GM18526 (cell line): ENCODE data around the gene ARHGAP6.

Experiments used
- POLR2A ChIP-seq: IDR thresholded peaks from 3 replicates; pipeline ENCODE4 v1.6.1; 2011; ENCODE audit not compliant: insufficient read length; ENCODE audit errors: extremely low read depth

The ARHGAP6 gene

DNA sequence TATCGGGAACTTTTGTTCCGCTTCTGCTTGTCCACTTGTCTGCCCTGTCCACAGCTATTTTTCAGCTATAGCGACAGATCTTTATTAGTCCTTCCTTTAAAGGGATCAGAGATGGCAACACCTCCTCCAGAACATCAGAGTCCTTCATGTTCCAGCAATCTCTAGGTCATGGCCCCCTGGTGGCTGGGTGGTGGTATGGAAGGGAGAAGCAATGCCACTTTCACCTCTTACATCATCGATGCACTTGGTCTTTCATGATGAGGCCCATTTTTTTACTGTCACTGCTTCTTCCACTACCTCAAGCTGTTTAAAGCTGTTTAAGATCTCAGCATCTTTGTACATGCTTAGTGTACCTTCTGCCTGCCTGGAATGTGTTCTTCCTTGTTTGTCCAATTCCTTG is 106.7 kb downstream of the ARHGAP6 start:
- TF ChIP-seq POLR2A = no peak

DNA sequence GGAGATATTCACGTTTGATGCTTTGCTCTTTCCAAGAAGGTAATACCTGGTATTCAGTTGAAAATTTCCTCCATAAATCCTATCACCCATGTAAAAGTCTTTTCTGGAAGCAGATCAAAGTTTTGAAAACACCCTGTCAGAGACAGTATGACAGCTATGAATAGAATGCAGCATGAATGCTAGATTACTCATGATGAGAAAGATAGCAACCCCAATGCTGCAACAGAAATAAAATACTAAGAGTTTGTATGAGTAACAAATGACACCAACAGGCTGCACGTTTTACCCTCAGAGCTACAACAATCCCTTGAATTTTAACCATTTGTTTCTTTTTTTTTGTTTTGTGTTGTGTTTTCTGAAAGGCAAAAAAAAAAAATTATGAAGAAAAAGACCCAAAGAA is 108.6 kb downstream of the ARHGAP6 start:
- no peak for TF ChIP-seq POLR2A

DNA sequence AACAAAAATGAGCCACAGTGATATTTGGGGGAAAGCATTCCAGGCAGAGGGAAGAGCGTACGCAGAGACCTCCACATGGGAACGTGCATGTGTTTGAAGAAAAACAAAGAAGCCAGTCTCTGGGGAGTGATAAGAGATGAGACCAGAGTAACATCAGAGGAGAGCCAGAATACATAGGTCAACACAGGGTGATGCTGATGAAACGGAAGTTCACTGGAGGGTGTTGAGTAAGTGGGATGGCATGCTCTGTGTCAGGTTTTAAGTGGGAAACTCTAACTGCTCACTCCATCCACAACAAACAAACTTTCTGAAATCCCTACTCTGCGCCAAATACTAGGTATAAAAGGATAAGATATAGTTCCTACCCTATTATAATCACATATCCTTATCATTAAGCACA is 110.0 kb downstream of the ARHGAP6 start:
- TF ChIP-seq POLR2A = no peak

DNA sequence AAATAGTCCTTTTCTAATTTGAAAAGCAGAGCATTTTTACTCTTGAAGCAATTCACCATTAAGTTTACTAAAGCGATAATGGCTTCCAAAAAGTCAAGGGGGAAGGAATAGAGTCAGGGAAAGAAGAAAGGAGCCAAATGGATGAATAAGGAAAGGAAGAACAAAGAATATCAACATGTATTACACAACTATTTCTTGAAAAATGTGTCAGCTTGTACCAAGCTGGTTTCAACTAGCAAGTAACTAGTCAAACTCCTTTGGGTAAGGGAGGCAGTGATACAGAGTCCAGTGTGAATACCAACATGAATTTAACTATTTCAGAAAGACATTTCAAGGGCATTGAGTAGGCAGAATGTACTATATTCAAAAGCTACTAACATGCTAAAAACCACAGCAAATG is 112.1 kb downstream of the ARHGAP6 start:
- TF ChIP-seq POLR2A = no peak

DNA sequence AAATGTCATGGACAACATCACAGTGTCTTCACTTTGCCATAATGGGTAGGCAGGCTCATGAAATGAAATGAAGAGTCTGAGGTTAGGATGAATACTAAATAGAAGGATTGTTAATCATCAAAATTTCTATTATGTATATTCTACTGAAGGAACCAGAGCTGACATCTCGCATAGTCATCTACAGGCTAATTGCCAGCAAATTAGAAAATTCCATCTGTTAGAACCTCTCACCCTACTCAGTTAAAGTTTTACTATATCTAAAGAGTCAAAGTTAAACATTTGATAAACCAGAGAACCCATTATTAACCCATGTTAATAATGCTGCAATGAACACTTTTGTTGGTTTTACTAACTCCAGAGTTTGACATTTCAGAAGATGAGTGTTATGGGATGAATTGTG is 114.6 kb downstream of the ARHGAP6 start:
- TF ChIP-seq POLR2A = no peak

DNA sequence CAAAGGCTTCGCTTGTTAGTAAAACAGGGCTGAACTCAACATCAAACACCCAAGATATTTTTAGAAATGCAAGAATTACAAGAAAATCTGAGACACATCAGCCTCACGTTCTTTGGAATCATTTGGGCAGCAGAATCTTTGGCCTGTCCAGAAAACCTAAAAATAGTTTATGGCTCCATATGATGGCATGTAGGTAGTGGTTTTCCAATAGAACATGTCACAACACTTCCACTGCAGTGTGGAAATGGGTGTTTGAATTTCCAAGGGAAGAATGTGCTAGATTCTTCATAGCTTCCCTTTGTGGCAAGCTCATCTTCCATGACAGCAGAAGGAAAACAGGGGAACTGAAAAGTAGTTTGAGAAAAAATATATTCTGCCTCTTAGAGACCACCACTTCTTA is 118.8 kb downstream of the ARHGAP6 start:
- no peak for TF ChIP-seq POLR2A

DNA sequence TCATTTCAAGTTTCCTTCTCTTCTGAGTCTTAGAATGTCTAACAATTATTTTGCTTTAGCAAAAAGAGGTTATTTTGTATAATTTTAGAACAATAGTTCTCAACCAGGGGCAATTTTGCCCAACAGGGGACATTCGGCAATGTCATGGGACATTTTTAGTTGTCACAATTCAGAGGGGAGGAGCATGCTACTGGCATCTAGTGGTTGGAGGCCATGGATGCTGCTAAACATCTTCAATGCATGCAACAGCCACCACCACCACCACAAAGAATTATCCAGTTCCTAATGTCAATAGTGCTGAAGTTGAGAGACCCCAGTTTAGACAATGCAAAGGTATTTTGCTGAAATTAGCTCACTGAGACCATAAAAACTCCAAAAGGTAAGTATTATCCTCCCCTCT is 122.5 kb downstream of the ARHGAP6 start:
- TF ChIP-seq POLR2A = no peak

DNA sequence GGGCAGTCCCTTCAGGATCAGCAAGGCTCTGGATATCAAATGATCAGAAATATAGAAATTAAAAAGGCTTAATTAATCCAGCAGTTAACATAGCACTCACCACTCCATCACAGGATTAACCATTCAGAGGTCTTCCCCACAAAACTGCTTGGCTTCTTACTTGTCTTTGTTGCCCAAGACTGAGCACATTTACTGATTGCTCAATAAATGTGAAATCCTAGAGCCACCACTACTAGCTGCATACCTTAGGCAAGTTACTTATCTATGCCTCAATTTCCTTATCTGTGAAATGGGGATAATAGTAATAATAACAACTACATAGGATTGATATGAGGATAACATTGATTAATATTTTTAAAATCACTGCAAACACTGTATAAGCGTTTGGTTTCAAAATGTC is 124.2 kb downstream of the ARHGAP6 start:
- TF ChIP-seq POLR2A = no peak

DNA sequence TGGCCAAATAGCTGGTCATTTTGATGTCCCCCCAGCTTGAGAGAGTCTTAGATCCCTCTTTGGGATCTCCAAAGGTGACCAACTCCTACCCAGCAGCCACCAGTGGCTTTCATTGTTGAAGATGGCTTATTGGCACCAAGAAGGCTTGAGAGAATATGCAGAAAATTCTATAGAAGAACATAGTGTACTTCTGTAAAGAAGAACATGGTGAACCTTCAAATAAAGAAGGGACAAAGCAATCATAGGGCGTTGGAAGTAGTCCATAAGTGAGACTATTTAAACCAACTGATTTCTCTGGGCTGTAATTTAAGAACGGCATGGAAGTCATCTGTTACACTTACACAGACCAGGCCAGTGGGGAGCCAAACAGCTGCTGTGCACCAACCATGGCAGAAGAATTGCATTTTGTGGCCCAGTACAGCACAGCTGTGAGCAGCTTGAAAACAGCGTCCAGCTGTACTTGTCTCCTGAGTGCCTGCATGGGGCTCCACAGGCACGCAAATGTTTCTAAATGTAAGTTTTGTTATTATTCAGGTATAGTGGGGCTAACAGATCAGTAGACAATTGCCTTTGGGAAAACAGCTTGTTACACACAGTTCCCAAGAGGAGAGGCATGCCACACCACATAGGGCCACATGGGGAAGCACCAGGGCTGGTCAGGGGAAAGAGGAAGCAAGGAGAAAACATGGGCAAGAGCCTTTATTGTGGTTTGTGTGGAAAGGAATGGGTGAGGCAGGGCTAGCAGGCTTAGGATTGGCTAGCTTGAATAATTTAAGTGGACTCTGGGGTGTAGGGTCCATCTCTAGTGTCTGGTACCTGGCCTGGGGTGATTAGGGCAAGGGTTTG is 125.0 kb downstream of the ARHGAP6 start:
- TF ChIP-seq POLR2A = no peak

DNA sequence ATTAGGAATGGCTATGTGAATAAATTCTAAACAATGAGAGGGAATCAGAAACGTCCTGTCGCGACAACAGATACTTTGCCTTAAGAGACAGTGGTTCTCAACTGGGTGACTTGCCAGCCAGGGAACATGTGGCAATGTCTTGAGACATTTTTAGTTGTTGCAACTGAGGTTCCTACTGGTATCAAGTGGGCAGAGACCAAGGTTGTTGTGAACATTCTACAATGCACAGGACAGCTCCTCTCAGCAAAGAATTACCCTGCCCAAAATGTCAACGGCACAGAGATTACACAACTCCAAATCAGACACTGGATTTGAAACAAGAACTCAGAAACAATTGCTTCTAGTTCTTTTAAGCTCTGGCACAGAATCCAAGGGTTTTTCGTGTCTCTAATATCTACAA is 128.6 kb downstream of the ARHGAP6 start:
- no peak for TF ChIP-seq POLR2A

DNA sequence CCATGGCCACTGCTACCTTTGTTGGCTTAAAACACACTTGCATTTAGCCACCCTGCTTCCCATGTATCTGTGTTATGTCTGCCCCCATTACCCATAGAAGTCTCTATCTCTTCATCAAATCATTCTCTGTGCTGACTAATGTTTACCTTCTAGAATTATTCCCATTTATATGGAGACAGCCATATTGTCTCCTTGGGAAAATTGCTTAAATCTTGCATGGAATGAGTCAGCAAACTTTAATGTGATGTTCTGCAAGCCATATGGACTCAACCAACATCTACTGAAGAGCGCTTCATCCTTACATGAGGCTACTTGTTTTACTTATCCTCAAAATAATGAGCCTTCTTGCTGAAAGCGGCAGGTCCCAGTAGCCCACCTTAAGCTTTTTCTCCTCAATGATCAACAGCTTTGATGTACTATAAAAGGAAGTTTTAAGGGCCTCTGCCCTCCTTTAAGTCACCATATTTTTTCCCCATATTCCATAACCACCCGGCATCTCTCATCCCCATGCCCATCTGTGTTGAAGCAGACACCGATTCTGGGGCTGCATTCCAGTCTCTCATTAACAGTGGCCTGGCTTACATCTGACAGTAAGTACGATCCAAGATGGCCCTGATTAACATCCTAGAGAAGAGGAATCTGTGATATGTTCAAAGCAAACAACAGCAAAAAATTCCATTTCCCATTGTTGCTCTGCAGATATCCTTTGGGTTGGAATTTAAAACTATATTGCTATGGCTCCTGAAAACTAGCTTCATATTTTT is 130.4 kb downstream of the ARHGAP6 start:
- no peak for TF ChIP-seq POLR2A

DNA sequence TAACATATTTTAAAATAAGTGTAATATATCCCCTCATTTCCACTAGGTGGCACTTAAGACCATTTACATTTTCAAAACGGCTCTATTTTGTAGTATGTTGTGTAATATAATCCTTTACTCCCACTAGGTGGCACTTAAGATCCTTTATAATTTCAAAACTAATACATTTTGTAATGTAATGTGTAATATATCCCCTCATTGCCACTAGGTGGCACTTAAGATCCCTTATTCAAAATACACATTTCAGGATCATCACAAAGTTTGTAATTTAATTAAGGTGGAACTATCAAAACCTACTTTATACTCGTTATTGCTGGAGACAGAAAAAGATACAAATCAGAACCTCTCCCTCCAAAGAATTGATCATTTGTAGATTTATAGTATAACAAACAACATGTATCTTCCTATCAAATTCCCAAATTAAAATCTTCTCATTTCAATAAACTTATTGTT is 132.5 kb downstream of the ARHGAP6 start:
- TF ChIP-seq POLR2A = no peak

DNA sequence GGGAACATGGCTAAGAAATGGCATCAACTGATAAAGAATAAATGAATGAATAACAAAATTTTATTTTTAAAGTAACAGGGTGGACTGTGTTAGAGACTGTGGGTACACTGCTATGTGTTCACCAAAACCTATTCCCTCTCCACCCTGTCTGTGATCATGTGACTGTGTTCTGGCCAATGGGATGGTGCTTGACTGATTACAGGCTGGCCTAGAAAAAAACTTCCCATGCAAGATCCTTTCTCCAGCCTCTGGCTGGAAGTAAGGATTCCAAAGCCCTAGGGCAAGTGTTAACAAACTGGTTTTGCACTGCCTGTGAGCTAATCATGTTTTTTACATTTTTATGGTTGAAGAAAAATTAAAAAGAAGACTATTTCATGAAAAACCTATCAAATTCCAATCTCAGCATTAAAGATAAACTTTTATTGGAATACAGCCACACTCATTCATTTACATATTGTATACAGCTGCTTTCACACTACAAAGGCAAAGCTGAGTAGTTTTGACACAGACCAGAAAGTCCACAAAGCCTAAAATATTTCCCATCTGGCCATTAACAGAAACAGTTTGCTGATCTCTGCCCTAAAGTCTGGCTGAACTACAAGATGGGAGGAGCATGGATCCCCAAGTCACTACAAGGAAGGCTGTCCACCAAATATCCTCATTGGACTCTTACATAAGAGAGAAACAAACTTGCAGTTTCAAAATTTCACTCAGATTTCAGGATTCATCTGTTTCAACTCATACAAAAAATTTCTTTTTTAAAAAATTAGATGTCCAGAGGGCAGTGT is 133.2 kb downstream of the ARHGAP6 start:
- TF ChIP-seq POLR2A = no peak

DNA sequence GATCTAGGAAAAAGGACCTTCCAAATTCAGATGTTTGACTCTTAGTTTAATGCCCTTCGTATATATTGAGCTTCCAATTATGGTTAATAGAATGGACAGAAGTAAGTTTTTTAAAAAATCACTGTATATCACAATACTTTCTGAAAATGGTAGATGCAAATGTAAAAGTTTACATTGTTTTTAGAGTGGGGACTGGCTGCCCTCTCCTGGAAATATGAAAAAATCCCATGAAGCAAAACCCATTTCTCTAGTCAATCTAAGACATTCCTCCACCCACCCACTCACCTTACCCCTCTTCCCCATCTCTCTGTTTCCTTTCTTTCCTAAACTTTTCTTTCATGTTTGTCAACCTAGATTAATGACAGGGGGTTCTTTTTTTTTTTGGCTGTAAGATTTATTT is 134.5 kb downstream of the ARHGAP6 start:
- TF ChIP-seq POLR2A = no peak

DNA sequence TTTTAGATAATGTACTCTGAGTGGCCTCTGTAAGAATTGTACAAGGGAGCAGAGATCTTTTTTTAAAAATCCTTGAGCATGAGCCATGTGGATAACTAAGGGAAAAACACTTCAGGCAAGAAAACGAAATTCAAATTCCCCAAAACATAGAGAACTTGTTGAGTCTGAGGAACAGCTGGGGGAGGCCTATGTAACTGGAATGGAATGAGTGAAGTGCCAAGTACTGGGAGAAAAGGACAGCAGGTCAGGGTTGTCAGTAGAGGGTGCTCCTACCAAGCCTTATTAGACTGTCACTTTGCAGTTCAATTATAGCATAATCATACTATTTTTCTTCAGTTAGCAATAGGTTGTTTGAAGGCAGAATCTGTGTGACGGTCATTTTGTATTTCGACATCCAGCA is 135.1 kb downstream of the ARHGAP6 start:
- TF ChIP-seq POLR2A = no peak

DNA sequence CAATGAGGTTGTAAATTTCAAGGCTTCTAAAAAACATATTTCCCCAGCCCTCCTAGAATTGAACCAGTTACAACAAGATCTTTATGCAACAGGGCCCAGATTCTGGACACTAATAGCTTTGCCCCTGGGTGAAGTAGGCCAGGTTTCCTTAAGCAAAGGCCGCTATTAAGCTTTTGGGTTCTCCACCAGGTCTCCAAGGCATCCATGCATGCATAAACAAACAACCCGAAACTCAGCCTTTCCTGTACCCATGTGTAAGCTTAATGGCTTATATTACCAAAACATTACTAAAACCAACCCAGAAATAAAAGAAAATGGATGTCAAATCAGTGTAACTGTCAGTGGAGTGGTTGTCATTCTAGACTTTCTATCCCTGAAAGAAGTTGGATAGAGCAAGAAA is 137.1 kb downstream of the ARHGAP6 start:
- TF ChIP-seq POLR2A = no peak
